K562 (cell line): ENCODE data around the gene PCF11. TPM values are rescaled to one million over a fixed set of nuclear protein-coding genes. Genes with fewer than 3 reads are reported as not detected.
A peak's percentile ranks its signal among the peaks of the same experiment; 100 is the strongest.

Experiments
- ADNP ChIP-seq: fragments of 200-800 bp; sonication (Bioruptor generic); IDR thresholded peaks from 2 replicates; pipeline ENCODE4 v1.6.1; 2016; ENCODE audit warnings: missing genetic modification characterization, missing compliant biosample characterization
- CBX1 ChIP-seq: sonication (generic); IDR thresholded peaks from 2 replicates; pipeline ENCODE4 v1.6.1; 2016; ENCODE audit warnings: antibody characterized with exemption, low read depth, mild to moderate bottlenecking
- CHD1 ChIP-seq: fragments of 200-600 bp; sonication (generic); IDR thresholded peaks from one replicate; pipeline ENCODE4 v1.6.1; 2012; ENCODE audit warnings: mild to moderate bottlenecking, moderate library complexity, low read length, inconsistent platforms
- EGR1 ChIP-seq: fragments of 450-650 bp; conservative IDR thresholded peaks from 2 replicates; pipeline ENCODE4 v1.6.1; 2017; ENCODE audit warnings: mild to moderate bottlenecking
- NCOA1 ChIP-seq: fragments of 450-650 bp; IDR thresholded peaks from 2 replicates; pipeline ENCODE4 v1.6.1; 2016; ENCODE audit warnings: low read depth
- RFX7 ChIP-seq: fragments of 250-450 bp; sonication (Bioruptor Pico); IDR thresholded peaks from 2 replicates; pipeline ENCODE4 v1.5.1; 2021; ENCODE audit warnings: mild to moderate bottlenecking
- ZSCAN32 ChIP-seq: fragments of 450-650 bp; formaldehyde crosslinking; IDR thresholded peaks from 2 replicates; pipeline ENCODE4 v1.4.0; 2020; ENCODE audit warnings: mild to moderate bottlenecking, moderate library complexity
- polyA plus RNA-seq, 8 experiments: library from polyadenylated mRNA; depleted of rRNA in 4 of 8; stranded (reverse) in 5 of 8; unstranded in 3 of 8; fragments of >200 nt; fragmentation: Nextera tagmentation in 2 of 8; fragmentation: Illumina TruSeq in 1 of 8; extraction: Ambion mirVana in 2 of 8; extraction: Trizol in 1 of 8; gene quantifications; 2 replicates each; pipeline versions ENCODE4 v1.2.1 to v1.2.3, GENCODE V29; 2011 to 2014; ENCODE audit warnings: inconsistent platforms in 1 of 8, missing spikeins in 1 of 8
- total RNA-seq, 7 experiments: library from RNA; depleted of rRNA in 6 of 7; stranded (reverse); fragments of >200 nt in 6 of 7; fragmentation: Illumina TruSeq in 2 of 7; extraction: Trizol in 2 of 7; gene quantifications; 2 replicates each; pipeline versions ENCODE4 v1.2.1 to v1.2.3, GENCODE V29; 2011 to 2021; ENCODE audit warnings: low replicate concordance in 1 of 7
- TF ChIP-seq, protein P1 (sequence below): sonication (generic); formaldehyde crosslinking; IDR thresholded peaks from 2 replicates; pipeline ENCODE4 v1.8.1; 2023; ENCODE audit warnings: mild to moderate bottlenecking, missing genetic modification reagents
- TF ChIP-seq, protein P2 (sequence below), 2 experiments: IDR thresholded peaks; 2 replicates each; pipeline ENCODE4 v1.6.1; 2011; ENCODE audit warnings: borderline replicate concordance in 1 of 2, control low read depth in 1 of 2, low read depth in 1 of 2, low read length in 1 of 2, mild to moderate bottlenecking in 1 of 2, mixed read lengths in 1 of 2, moderate library complexity in 1 of 2; ENCODE audit not compliant: insufficient read depth in 1 of 2, insufficient read length in 1 of 2, poor library complexity in 1 of 2, severe bottlenecking in 1 of 2; ENCODE audit errors: extremely low read depth in 1 of 2
- TF ChIP-seq, protein P3 (sequence below): fragments of 250-450 bp; sonication (Bioruptor Pico); IDR thresholded peaks from 2 replicates; pipeline ENCODE4 v1.9.0; 2021; ENCODE audit warnings: mild to moderate bottlenecking, inconsistent platforms
- TF ChIP-seq, protein P4 (sequence below): fragments of 450-650 bp; IDR thresholded peaks from 2 replicates; pipeline ENCODE4 v1.6.1; 2017; ENCODE audit warnings: antibody characterized with exemption, mild to moderate bottlenecking

Gene PCF11
- total and polyA plus RNA-seq, 9 of the 15 experiments (the other 6 are each of a cell fraction or from before 2014, with no cell fraction given) = 9.3 to 91.6 (median 54.4) TPM

DNA sequence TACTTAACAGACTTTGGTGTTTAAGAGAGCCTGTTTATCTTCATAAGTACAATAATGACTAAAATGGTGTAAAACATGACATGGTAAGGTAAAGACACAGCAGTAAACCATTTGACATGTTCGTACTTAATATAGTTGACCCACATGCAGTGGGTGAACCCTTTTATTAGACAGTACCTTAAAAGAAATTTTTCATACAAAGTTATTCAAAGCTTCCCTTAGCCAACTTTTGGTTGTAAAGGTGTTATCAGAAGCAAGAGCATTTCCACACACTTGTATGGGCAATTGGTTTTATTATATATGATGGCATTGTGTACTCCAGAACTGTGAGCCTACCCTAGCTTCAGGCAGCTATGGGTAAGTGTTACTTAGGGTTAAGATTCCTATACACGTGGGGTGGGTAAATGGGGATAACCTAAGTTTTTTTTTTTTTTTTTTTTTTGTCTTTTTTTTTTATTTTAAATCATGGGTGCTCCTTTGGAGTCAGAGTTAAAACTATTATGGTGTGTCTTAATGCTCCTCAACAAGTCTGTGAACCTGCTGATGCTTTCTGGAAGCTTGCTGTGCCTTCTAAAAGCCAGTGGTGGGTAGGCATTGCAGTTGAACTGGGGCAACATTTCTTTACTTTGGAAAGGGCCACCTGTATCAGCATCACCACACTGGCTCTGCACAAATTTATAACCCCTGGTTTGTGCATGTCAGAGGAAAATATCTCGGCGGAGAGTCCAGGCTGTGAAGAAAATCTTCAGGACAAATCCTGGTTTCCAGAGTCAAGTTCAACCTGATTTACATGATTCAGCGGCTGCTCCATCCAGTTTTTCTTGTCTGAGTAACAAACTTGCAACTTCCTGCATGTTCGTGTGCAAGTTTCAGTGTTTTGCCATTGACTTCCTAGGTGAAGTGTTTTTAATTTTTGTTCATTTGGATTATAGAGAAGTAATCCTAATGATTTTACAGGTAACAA lies 3.3 kb downstream of the PCF11 start (continued):
- TF ChIP-seq, protein P1, sequence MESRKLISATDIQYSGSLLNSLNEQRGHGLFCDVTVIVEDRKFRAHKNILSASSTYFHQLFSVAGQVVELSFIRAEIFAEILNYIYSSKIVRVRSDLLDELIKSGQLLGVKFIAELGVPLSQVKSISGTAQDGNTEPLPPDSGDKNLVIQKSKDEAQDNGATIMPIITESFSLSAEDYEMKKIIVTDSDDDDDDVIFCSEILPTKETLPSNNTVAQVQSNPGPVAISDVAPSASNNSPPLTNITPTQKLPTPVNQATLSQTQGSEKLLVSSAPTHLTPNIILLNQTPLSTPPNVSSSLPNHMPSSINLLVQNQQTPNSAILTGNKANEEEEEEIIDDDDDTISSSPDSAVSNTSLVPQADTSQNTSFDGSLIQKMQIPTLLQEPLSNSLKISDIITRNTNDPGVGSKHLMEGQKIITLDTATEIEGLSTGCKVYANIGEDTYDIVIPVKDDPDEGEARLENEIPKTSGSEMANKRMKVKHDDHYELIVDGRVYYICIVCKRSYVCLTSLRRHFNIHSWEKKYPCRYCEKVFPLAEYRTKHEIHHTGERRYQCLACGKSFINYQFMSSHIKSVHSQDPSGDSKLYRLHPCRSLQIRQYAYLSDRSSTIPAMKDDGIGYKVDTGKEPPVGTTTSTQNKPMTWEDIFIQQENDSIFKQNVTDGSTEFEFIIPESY = no peak
- TF ChIP-seq CHD1 (peak; percentile 12), NCOA1 (no peak), ZSCAN32 (CRISPR knock-in tag) (no peak), EGR1 (no peak), CBX1 (no peak), ADNP (tag) (no peak), RFX7 (CRISPR knock-in tag) (no peak)
- TF ChIP-seq, protein P2, sequence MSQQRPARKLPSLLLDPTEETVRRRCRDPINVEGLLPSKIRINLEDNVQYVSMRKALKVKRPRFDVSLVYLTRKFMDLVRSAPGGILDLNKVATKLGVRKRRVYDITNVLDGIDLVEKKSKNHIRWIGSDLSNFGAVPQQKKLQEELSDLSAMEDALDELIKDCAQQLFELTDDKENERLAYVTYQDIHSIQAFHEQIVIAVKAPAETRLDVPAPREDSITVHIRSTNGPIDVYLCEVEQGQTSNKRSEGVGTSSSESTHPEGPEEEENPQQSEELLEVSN (IDR thresholded peaks at IDR 0.05; ENCODE audit: borderline replicate concordance in 1 of 2, extremely low read depth in 1 of 2, insufficient read depth in 1 of 2, insufficient read length in 1 of 2, low read depth in 1 of 2, low read length in 1 of 2, poor library complexity in 1 of 2, severe bottlenecking in 1 of 2) = no peak
- TF ChIP-seq, protein P3, sequence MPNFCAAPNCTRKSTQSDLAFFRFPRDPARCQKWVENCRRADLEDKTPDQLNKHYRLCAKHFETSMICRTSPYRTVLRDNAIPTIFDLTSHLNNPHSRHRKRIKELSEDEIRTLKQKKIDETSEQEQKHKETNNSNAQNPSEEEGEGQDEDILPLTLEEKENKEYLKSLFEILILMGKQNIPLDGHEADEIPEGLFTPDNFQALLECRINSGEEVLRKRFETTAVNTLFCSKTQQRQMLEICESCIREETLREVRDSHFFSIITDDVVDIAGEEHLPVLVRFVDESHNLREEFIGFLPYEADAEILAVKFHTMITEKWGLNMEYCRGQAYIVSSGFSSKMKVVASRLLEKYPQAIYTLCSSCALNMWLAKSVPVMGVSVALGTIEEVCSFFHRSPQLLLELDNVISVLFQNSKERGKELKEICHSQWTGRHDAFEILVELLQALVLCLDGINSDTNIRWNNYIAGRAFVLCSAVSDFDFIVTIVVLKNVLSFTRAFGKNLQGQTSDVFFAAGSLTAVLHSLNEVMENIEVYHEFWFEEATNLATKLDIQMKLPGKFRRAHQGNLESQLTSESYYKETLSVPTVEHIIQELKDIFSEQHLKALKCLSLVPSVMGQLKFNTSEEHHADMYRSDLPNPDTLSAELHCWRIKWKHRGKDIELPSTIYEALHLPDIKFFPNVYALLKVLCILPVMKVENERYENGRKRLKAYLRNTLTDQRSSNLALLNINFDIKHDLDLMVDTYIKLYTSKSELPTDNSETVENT = no peak
- TF ChIP-seq, protein P4, sequence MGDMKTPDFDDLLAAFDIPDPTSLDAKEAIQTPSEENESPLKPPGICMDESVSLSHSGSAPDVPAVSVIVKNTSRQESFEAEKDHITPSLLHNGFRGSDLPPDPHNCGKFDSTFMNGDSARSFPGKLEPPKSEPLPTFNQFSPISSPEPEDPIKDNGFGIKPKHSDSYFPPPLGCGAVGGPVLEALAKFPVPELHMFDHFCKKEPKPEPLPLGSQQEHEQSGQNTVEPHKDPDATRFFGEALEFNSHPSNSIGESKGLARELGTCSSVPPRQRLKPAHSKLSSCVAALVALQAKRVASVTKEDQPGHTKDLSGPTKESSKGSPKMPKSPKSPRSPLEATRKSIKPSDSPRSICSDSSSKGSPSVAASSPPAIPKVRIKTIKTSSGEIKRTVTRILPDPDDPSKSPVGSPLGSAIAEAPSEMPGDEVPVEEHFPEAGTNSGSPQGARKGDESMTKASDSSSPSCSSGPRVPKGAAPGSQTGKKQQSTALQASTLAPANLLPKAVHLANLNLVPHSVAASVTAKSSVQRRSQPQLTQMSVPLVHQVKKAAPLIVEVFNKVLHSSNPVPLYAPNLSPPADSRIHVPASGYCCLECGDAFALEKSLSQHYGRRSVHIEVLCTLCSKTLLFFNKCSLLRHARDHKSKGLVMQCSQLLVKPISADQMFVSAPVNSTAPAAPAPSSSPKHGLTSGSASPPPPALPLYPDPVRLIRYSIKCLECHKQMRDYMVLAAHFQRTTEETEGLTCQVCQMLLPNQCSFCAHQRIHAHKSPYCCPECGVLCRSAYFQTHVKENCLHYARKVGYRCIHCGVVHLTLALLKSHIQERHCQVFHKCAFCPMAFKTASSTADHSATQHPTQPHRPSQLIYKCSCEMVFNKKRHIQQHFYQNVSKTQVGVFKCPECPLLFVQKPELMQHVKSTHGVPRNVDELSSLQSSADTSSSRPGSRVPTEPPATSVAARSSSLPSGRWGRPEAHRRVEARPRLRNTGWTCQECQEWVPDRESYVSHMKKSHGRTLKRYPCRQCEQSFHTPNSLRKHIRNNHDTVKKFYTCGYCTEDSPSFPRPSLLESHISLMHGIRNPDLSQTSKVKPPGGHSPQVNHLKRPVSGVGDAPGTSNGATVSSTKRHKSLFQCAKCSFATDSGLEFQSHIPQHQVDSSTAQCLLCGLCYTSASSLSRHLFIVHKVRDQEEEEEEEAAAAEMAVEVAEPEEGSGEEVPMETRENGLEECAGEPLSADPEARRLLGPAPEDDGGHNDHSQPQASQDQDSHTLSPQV = no peak
